DOHH2 (cell line): Measurements from ENCODE around the gene CHI3L1.

Source experiments
- CTCF ChIP-seq: fragments of 200-600 bp; sonication (generic); IDR thresholded peaks from one replicate; pipeline ENCODE4 v1.5.1; 2014; ENCODE audit warnings: antibody characterized with exemption, mild to moderate bottlenecking, low read depth, low read length; ENCODE audit not compliant: poor library complexity, severe bottlenecking
- EZH2phosphoT487 ChIP-seq: fragments of 200-600 bp; sonication (generic); IDR thresholded peaks from 2 replicates; pipeline ENCODE4 v1.6.1; 2017; ENCODE audit warnings: borderline replicate concordance, mild to moderate bottlenecking, antibody characterized with exemption, low read length, moderate library complexity, mixed read lengths

- TF ChIP-seq CTCF = no peak
- TF ChIP-seq EZH2phosphoT487 = no peak
These were observed 24.8 kb downstream of the CHI3L1 start for GRCh38 chr1:203161703-203162102.
